IMR-90 (cell line): Measurements from ENCODE around the gene PDE11A. TPM values are rescaled to one million over a fixed set of nuclear protein-coding genes. Genes with fewer than 3 reads are reported as not detected.

Experiments
- ATAC-seq: fragments of 200-7000 bp; cut with Tn5 transposase; 2 replicates; pipeline ENCODE4 v1.9.1; 2020; ENCODE audit warnings: low read depth, mild to moderate bottlenecking, moderate library complexity
- BruUV-seq: library from RNA; stranded (reverse); fragments of 400-500 nt; replicated peaks from 2 replicates; lab custom pipeline; 2021; lab: Mats Ljungman, UMichigan
- CTCF ChIA-PET: fragments of 300-600 bp; formaldehyde crosslinking; extraction: SDS; loops from one replicate; lab custom pipeline; 2021; ENCODE audit warnings: antibody characterized with exemption; lab: Yijun Ruan, JAX
- POLR2A ChIA-PET: fragments of 300-600 bp; sonication (Branson Sonifier 250); formaldehyde crosslinking; loops from one replicate; lab custom pipeline; 2022; ENCODE audit warnings: antibody characterized with exemption; ENCODE audit not compliant: unreplicated experiment; lab: Charles Lee
- DNase-seq: peaks from one replicate; pipeline ENCODE4 v3.0.0; 2013
- H2AFZ ChIP-seq: replicated peaks from 2 replicates; pipeline ENCODE3; 2013; ENCODE audit warnings: low read length, mild to moderate bottlenecking; ENCODE audit not compliant: poor library complexity
- H2AK5ac ChIP-seq: 2 replicates; pipeline ENCODE4 v1.6.1; 2013; ENCODE audit warnings: low read depth, low read length, inconsistent platforms
- H2AK9ac ChIP-seq: replicated peaks from 2 replicates; pipeline ENCODE3; 2013; ENCODE audit warnings: mild to moderate bottlenecking, low read depth, low read length, moderate library complexity; ENCODE audit not compliant: poor library complexity
- H2BK120ac ChIP-seq: 2 replicates; pipeline ENCODE4 v1.6.1; 2013; ENCODE audit warnings: low read depth, low read length, inconsistent platforms
- H2BK15ac ChIP-seq: 3 replicates; pipeline ENCODE4 v1.6.1; 2013; ENCODE audit warnings: low read depth, low read length, inconsistent platforms
- H2BK20ac ChIP-seq: 2 replicates; pipeline ENCODE4 v1.6.1; 2013; ENCODE audit warnings: low read depth, mild to moderate bottlenecking, inconsistent platforms, low read length, moderate library complexity
- H2BK5ac ChIP-seq: 2 replicates; pipeline ENCODE4 v1.6.1; 2013; ENCODE audit warnings: mild to moderate bottlenecking, low read depth, low read length, inconsistent platforms; ENCODE audit not compliant: poor library complexity, severe bottlenecking
- H3K14ac ChIP-seq: replicated peaks from 2 replicates; pipeline ENCODE4 v1.6.1; 2013; ENCODE audit warnings: low read depth, low read length, inconsistent platforms
- H3K18ac ChIP-seq: 2 replicates; pipeline ENCODE4 v1.6.1; 2013; ENCODE audit warnings: low read depth, low read length, control low read depth
- H3K23ac ChIP-seq: 2 replicates; pipeline ENCODE4 v1.6.1; 2013; ENCODE audit warnings: low read depth, low read length, inconsistent platforms
- H3K27ac ChIP-seq: 2 replicates; pipeline ENCODE4 v1.5.1; 2013; ENCODE audit warnings: mild to moderate bottlenecking, control low read depth, low read length; ENCODE audit not compliant: insufficient read depth
- H3K27me3 ChIP-seq: 2 replicates; pipeline ENCODE4 v1.6.1; 2013; ENCODE audit warnings: low read length; ENCODE audit not compliant: control insufficient read depth, insufficient read depth
- H3K36me3 ChIP-seq: 2 replicates; pipeline ENCODE4 v1.6.1; 2013; ENCODE audit warnings: low read length, mixed read lengths; ENCODE audit not compliant: control insufficient read depth, insufficient read depth
- H3K4ac ChIP-seq: 2 replicates; pipeline ENCODE4 v1.6.1; 2013; ENCODE audit warnings: low read depth, low read length, inconsistent platforms
- H3K4me1 ChIP-seq: 2 replicates; pipeline ENCODE4 v1.6.1; 2013; ENCODE audit warnings: low read length, mixed read lengths; ENCODE audit not compliant: control insufficient read depth, insufficient read depth
- H3K4me2 ChIP-seq: 2 replicates; pipeline ENCODE4 v1.6.1; 2013; ENCODE audit warnings: low read depth, mild to moderate bottlenecking, control low read depth, low read length, moderate library complexity
- H3K4me3 ChIP-seq: 2 replicates; pipeline ENCODE4 v1.5.1; 2013; ENCODE audit warnings: low read depth, mild to moderate bottlenecking, control low read depth, low read length, moderate library complexity; ENCODE audit not compliant: insufficient read depth
- H3K56ac ChIP-seq: 2 replicates; pipeline ENCODE4 v1.6.1; 2013; ENCODE audit warnings: low read length, inconsistent platforms; ENCODE audit not compliant: insufficient read depth; ENCODE audit errors: extremely low read depth
- H3K79me1 ChIP-seq, 2 experiments: 2 replicates each; pipeline ENCODE4 v1.6.1; 2013; ENCODE audit warnings: low read length in 2 of 2, inconsistent platforms in 1 of 2, low read depth in 1 of 2
- H3K9ac ChIP-seq: 2 replicates; pipeline ENCODE4 v1.6.1; 2013; ENCODE audit warnings: low read depth, low read length, control low read depth
- H3K9me1 ChIP-seq: 2 replicates; pipeline ENCODE4 v1.6.1; 2013; ENCODE audit warnings: low read length, inconsistent platforms; ENCODE audit not compliant: insufficient read depth
- H3K9me3 ChIP-seq: 2 replicates; pipeline ENCODE4 v1.6.1; 2013; ENCODE audit warnings: low read length; ENCODE audit not compliant: control insufficient read depth, insufficient read depth
- H4K20me1 ChIP-seq: 2 replicates; pipeline ENCODE4 v1.6.1; 2013; ENCODE audit warnings: low read length, inconsistent platforms; ENCODE audit not compliant: insufficient read depth
- H4K5ac ChIP-seq: 2 replicates; pipeline ENCODE4 v1.6.1; 2013; ENCODE audit warnings: mild to moderate bottlenecking, low read depth, low read length, control low read depth
- H4K8ac ChIP-seq, 2 experiments: 2 replicates each; pipeline ENCODE4 v1.6.1; 2013; ENCODE audit warnings: low read depth in 2 of 2, low read length in 2 of 2, control low read depth in 1 of 2, inconsistent platforms in 1 of 2
- H4K91ac ChIP-seq: 2 replicates; pipeline ENCODE4 v1.6.1; 2013; ENCODE audit warnings: low read depth, low read length, inconsistent platforms; ENCODE audit not compliant: insufficient read depth
- BHLHE40 ChIP-seq: fragments of 150-350 bp; IDR thresholded peaks from 2 replicates; pipeline ENCODE4 v1.6.1; 2016; ENCODE audit warnings: mild to moderate bottlenecking, low read depth, low read length
- CEBPB ChIP-seq: IDR thresholded peaks from 2 replicates; pipeline ENCODE4 v1.6.1; 2012; ENCODE audit warnings: low read depth, low read length, improper control_type of control experiment
- CHD1 ChIP-seq: IDR thresholded peaks from 2 replicates; pipeline ENCODE4 v1.6.1; 2012; ENCODE audit warnings: low read depth, low read length, improper control_type of control experiment
- CTCF ChIP-seq: conservative IDR thresholded peaks from 2 replicates; pipeline ENCODE4 v1.5.1; 2012; ENCODE audit warnings: mild to moderate bottlenecking, low read depth, low read length, improper control_type of control experiment
- ELK1 ChIP-seq: fragments of 150-350 bp; IDR thresholded peaks from 2 replicates; pipeline ENCODE4 v1.6.1; 2016; ENCODE audit warnings: low read depth, mild to moderate bottlenecking, low read length, moderate library complexity, borderline replicate concordance
- FOS ChIP-seq: fragments of 150-350 bp; IDR thresholded peaks from 2 replicates; pipeline ENCODE4 v1.6.1; 2016; ENCODE audit warnings: low read depth, low read length
- MAFK ChIP-seq: IDR thresholded peaks from 2 replicates; pipeline ENCODE4 v1.6.1; 2012; ENCODE audit warnings: low read depth, low read length, improper control_type of control experiment
- MAZ ChIP-seq: IDR thresholded peaks from 2 replicates; pipeline ENCODE4 v1.6.1; 2012; ENCODE audit warnings: low read depth, mild to moderate bottlenecking, low read length, improper control_type of control experiment, moderate library complexity, borderline replicate concordance
- MXI1 ChIP-seq: IDR thresholded peaks from 2 replicates; pipeline ENCODE4 v1.6.1; 2012; ENCODE audit warnings: low read depth, mild to moderate bottlenecking, low read length, moderate library complexity, borderline replicate concordance
- NFE2L2 ChIP-seq: fragments of 150-350 bp; IDR thresholded peaks from 2 replicates; pipeline ENCODE4 v1.6.1; 2016; ENCODE audit warnings: low read depth, mild to moderate bottlenecking, low read length
- POLR2A ChIP-seq: IDR thresholded peaks from 2 replicates; pipeline ENCODE4 v1.6.1; 2012; ENCODE audit warnings: mild to moderate bottlenecking, low read depth, low read length
- RAD21 ChIP-seq: IDR thresholded peaks from 2 replicates; pipeline ENCODE4 v1.6.1; 2012; ENCODE audit warnings: low read length, improper control_type of control experiment
- RCOR1 ChIP-seq: IDR thresholded peaks from 2 replicates; pipeline ENCODE4 v1.6.1; 2012; ENCODE audit warnings: mild to moderate bottlenecking, low read length, improper control_type of control experiment; ENCODE audit not compliant: insufficient replicate concordance
- RFX5 ChIP-seq: IDR thresholded peaks from 2 replicates; pipeline ENCODE4 v1.8.0; 2012; ENCODE audit warnings: low read depth, mild to moderate bottlenecking, low read length, moderate library complexity
- SMC3 ChIP-seq: fragments of 150-350 bp; IDR thresholded peaks from 2 replicates; pipeline ENCODE4 v1.6.1; 2016; ENCODE audit warnings: low read depth, mild to moderate bottlenecking, antibody characterized with exemption, low read length, moderate library complexity
- USF2 ChIP-seq: fragments of 150-350 bp; IDR thresholded peaks from 2 replicates; pipeline ENCODE4 v1.6.1; 2017; ENCODE audit warnings: mild to moderate bottlenecking, antibody characterized with exemption, low read length, low read depth
- WGBS, 2 experiments: methylation state at CpG; one replicate each; pipeline versions ENCODE4 v1.1.5 to v1.1.7; 2013; ENCODE audit warnings: missing lambda C conversion rate in 2 of 2; ENCODE audit not compliant: insufficient read length in 1 of 2; ENCODE audit errors: extremely low coverage in 2 of 2; 5-methylcytosine and 5-hydroxymethylcytosine counted together
- dilution Hi-C: fragments of 300-500 bp; cut with HindIII; formaldehyde crosslinking; loops from one replicate; pipeline ENCODE4 v1.14.3; 2018; ENCODE audit warnings: low sequenced_read_pairs; ENCODE audit not compliant: unreplicated experiment
- in situ Hi-C: fragments of 300-500 bp; cut with MboI; formaldehyde crosslinking; loops from 3 replicates; pipeline ENCODE4 v1.14.3; 2019; ENCODE audit warnings: low sequenced_read_pairs, inconsistent platforms, mixed read lengths
- intact Hi-C: fragments of 100-400 bp; cut with micrococcal nuclease; formaldehyde crosslinking; loops from 2 replicates; pipeline ENCODE4 v1.10.0; 2022
- polyA plus RNA-seq, 3 experiments: library from polyadenylated mRNA; depleted of rRNA; stranded (reverse); fragments of >200 nt; gene quantifications; 2 replicates each; pipeline ENCODE4 v1.2.3, GENCODE V29; 2012; ENCODE audit warnings: low replicate concordance in 1 of 3
- total RNA-seq: library from RNA; depleted of rRNA; stranded (reverse); fragments of >200 nt; gene quantifications from 2 replicates; pipeline ENCODE4 v1.2.3, GENCODE V29; 2012

The PDE11A gene
- total and polyA plus RNA-seq, 2 of the 4 experiments (the other 2 are of a cell fraction) = 0.21 to 0.72 TPM

- no peak for DNase-seq
- CTCF ChIA-PET = no interaction called here
- H2BK20ac ChIP-seq = no peak overlapping the region
- no peak overlapping the region for H2AK5ac ChIP-seq
- no peak overlapping the region for H3K18ac ChIP-seq
- H2AK9ac ChIP-seq = no peak overlapping the region
- no peaks in the 10 kb centered on the region for H3K36me3 ChIP-seq
- no peaks in the 10 kb centered on the region for H4K20me1 ChIP-seq
- no peaks in the 10 kb centered on the region for H3K9me3 ChIP-seq
- H3K14ac ChIP-seq = no peak overlapping the region
- H3K9ac ChIP-seq = no peak overlapping the region
- no TSS peak for BruUV-seq
- no peak overlapping the region for H3K56ac ChIP-seq
- no peak overlapping the region for H4K8ac ChIP-seq
- H3K4me3 ChIP-seq = no peak overlapping the region
- no peak overlapping the region for H3K23ac ChIP-seq
- no peak overlapping the region for H2AFZ ChIP-seq
- ATAC-seq = no peak
- TF ChIP-seq FOS (no peak), CEBPB (no peak), SMC3 (no peak), MAFK (no peak), NFE2L2 (no peak), MAZ (no peak), RAD21 (no peak), ELK1 (no peak), USF2 (no peak), CHD1 (no peak), POLR2A (no peak), BHLHE40 (no peak), RFX5 (no peak), MXI1 (no peak), RCOR1 (no peak), CTCF (no peak)
- H3K79me1 ChIP-seq = no peaks in the 10 kb centered on the region
- no peak overlapping the region for H2BK5ac ChIP-seq
- no peak overlapping the region for H3K27ac ChIP-seq
- no peak overlapping the region for H2BK15ac ChIP-seq
- H4K5ac ChIP-seq = no peak overlapping the region
- no CpG with 5 or more reads among the region's 3 CpGs for WGBS, 2 experiments
- intact Hi-C loops = no loop called here
- POLR2A ChIA-PET = no interaction called here
- no peak overlapping the region for H3K4ac ChIP-seq
- no peak overlapping the region for H4K91ac ChIP-seq
- H3K4me1 ChIP-seq = no peaks in the 10 kb centered on the region
- dilution Hi-C loops = no loop called here
- no peak overlapping the region for H2BK120ac ChIP-seq
- no peaks in the 10 kb centered on the region for H3K9me1 ChIP-seq
- in situ Hi-C loops = no loop called here
- H3K27me3 ChIP-seq = no peaks in the 10 kb centered on the region
- no peak overlapping the region for H3K4me2 ChIP-seq
These were observed 402.8 kb downstream of the PDE11A start for GRCh38 chr2:177669625-177670330.
